GM12864 (cell line): ENCODE measurements around the gene DPF1.

Experiments
- DNase-seq: peaks from one replicate; pipeline ENCODE4 v3.0.0-alpha.2; 2011; ENCODE audit warnings: low read depth
- H3K4me3 ChIP-seq: 2 replicates; pipeline ENCODE4 v1.5.1; 2011; ENCODE audit warnings: mild to moderate bottlenecking, low read depth, low read length, control low read depth
- TF ChIP-seq, protein P1 (sequence below): IDR thresholded peaks from 2 replicates; pipeline ENCODE4 v1.5.1; 2011; ENCODE audit warnings: low read depth, mild to moderate bottlenecking, moderate library complexity, low read length, control low read depth, inconsistent platforms; ENCODE audit errors: missing control alignments

The DPF1 gene

DNA sequence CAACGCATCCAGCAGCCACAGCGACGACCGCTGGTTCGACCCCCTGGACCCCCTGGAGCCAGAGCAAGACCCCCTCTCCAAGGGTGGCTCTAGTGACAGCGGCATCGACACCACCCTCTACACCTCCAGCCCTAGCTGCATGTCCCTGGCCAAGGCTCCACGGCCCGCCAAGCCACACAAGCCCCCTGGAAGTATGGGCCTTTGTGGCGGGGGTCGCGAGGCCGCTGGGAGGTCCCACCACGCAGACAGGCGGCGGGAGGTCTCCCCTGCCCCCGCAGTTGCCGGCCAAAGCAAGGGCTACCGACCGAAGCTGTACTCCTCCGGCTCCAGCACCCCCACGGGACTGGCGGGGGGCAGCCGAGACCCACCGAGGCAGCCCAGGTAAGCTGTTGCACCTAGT is 59.5 kb downstream of the DPF1 start:
- TF ChIP-seq, protein P1, sequence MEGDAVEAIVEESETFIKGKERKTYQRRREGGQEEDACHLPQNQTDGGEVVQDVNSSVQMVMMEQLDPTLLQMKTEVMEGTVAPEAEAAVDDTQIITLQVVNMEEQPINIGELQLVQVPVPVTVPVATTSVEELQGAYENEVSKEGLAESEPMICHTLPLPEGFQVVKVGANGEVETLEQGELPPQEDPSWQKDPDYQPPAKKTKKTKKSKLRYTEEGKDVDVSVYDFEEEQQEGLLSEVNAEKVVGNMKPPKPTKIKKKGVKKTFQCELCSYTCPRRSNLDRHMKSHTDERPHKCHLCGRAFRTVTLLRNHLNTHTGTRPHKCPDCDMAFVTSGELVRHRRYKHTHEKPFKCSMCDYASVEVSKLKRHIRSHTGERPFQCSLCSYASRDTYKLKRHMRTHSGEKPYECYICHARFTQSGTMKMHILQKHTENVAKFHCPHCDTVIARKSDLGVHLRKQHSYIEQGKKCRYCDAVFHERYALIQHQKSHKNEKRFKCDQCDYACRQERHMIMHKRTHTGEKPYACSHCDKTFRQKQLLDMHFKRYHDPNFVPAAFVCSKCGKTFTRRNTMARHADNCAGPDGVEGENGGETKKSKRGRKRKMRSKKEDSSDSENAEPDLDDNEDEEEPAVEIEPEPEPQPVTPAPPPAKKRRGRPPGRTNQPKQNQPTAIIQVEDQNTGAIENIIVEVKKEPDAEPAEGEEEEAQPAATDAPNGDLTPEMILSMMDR, result no peak
- H3K4me3 ChIP-seq, result no peak overlapping the region
- DNase-seq, result no peak

DNA sequence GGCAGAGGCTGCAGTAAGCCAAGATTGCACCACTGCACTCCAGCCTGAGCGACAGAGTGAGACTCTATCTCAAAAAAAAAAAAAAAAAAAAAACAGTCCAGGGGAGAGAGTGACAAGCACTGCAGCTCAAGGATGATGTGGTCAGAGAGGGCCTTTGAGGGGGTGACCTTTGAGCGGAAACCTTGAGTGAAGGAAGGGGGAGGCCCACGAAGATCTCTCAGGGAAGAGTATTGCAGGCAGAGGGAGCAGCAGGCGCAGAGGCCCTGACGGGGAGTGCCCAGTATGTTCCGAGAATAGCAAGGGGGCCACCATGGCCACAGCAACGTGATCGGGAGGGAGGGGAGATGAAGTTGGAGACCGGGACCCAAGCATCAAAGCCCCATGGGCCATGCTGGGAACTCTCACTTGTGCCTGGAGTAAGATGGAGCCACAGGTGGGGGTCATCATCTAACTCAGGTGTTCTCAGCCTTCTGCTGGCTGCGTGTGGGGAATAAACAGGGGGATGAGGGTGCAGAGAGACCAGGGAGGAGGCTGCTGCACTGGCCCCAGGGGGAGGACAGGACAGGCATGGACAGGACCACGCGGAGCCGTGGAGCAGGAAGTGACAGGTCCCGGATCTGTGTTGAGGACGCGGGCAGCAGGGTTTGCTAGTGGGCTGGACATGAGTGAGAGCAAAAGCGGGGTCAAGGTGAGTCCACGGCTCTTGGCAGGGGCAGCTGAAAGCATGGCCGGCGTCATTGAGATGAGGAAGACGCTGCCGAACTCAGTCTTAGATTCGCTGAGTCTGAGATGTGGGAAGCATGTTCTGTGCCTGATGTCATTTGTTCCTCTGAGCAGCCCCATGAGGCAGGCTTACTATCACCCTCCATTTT is 60.4 kb downstream of the DPF1 start:
- TF ChIP-seq, protein P1, result no peak
- no peak overlapping the region for H3K4me3 ChIP-seq
- no peak for DNase-seq

DNA sequence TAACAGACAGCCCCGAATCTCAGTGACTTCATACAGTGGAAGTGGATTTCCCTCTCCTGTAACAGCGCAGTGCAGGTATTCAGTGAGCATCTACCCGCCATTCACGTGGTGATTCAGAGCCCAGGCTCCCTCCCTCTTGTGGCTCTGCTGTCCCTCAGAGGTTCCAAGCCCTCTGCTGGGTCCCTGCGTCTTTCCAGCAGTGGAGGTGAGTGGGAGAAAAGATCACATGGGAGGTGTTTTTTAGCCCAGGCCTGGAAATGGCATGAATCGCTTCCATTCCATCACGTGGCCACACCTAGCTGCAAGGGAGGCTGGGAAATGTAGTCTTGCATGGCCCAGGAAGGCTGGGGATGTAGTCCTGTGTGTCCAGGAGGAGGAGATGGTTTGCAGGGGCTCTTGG is 61.4 kb downstream of the DPF1 start:
- no peak for DNase-seq
- H3K4me3 ChIP-seq, result no peak overlapping the region
- TF ChIP-seq, protein P1, result no peak

DNA sequence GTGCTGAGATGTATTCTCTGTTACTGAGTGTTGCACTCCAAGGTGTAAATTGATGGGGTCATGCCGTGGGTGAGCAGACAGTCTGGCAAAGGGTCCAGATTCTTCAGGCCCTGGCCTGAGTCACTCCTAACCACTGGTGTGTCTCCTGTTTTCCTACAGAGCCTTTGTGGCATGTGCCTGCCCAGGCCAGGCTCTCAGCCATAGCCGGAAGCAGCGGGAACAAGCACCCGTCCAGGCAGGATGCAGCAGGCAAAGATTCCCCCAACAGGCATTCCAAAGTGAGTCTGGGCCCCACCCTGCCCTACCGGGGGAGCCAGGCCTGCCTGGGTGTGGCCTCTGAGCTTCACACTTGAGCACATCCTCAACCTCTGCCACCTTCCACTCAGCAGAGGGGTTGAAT is 61.9 kb downstream of the DPF1 start:
- no peak for DNase-seq
- H3K4me3 ChIP-seq, result no peak overlapping the region
- TF ChIP-seq, protein P1, result no peak
